Measurements from ENCODE around the gene SCT.

The SCT gene

DNA sequence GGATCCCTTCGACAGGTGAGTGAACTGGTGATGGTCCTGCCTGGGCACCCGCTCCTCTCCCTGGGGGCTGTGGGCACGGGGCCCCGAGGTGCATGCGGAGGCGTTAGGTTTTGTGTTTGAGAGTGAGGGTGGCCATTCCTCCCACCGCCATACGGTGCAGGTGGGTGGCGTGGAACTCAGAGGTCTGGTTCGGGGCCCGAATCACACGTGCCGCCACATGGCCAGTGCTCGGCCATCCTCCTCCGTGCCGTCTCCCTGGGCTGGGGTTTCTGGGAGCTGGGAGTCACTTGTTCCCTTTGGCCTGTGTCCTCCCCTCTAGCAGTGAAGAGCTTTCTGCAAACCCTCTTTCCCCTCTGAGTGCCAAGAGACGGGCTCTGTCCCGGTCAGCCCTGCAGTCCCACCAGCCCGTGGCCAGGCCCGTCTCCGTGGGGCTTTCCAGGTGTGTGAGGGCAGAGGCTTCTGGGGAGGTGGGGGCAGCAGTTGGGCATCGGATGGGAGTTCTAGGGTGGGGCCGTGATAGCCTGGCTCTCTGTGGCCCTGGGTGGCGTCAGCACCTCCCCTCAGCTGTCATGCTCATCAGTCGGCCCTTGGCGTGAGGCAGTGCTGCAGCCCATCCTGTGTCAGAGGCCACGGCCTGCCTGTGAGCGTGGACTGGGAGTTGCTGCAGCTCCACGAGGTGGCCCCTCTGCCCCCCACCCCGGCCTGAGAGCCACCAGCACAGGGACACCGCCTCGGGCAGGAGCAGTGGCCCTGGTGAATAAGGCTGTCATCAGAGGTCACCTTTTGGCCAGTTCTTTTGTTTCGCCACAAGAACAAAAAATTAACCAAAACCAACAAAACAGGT lies 21.5 kb downstream of the SCT start:
- ATAC-seq = no peak
- TF ChIP-seq ZFP30 (CRISPR knock-in tag; IDR thresholded peaks at IDR 0.05) (no peak), TCF4 (CRISPR knock-in tag; IDR thresholded peaks at IDR 0.05; ENCODE audit: borderline replicate concordance) (no peak), ZC3H10 (CRISPR knock-in tag; IDR thresholded peaks at IDR 0.05) (no peak), ZNF8 (CRISPR knock-in tag; IDR thresholded peaks at IDR 0.05) (no peak), RARB (CRISPR knock-in tag; IDR thresholded peaks at IDR 0.05) (no peak), ESRRG (CRISPR knock-in tag; IDR thresholded peaks at IDR 0.05) (no peak), ZNF70 (CRISPR knock-in tag; IDR thresholded peaks at IDR 0.05) (no peak), OSR1 (CRISPR knock-in tag; IDR thresholded peaks at IDR 0.05) (no peak), TOX (CRISPR knock-in tag; IDR thresholded peaks at IDR 0.05; ENCODE audit: borderline replicate concordance) (no peak), SNAI2 (CRISPR knock-in tag; IDR thresholded peaks at IDR 0.05) (no peak), ZNF565 (CRISPR knock-in tag; conservative IDR thresholded peaks at IDR 0.05; ENCODE audit: low read depth) (no peak), BACH2 (CRISPR knock-in tag; IDR thresholded peaks at IDR 0.05; ENCODE audit: borderline replicate concordance) (no peak), PPARA (CRISPR knock-in tag; IDR thresholded peaks at IDR 0.05; ENCODE audit: borderline replicate concordance) (no peak), ISL1 (CRISPR knock-in tag; IDR thresholded peaks at IDR 0.05) (no peak), CSDC2 (CRISPR knock-in tag; IDR thresholded peaks at IDR 0.05) (no peak)
- TF ChIP-seq, protein P1, sequence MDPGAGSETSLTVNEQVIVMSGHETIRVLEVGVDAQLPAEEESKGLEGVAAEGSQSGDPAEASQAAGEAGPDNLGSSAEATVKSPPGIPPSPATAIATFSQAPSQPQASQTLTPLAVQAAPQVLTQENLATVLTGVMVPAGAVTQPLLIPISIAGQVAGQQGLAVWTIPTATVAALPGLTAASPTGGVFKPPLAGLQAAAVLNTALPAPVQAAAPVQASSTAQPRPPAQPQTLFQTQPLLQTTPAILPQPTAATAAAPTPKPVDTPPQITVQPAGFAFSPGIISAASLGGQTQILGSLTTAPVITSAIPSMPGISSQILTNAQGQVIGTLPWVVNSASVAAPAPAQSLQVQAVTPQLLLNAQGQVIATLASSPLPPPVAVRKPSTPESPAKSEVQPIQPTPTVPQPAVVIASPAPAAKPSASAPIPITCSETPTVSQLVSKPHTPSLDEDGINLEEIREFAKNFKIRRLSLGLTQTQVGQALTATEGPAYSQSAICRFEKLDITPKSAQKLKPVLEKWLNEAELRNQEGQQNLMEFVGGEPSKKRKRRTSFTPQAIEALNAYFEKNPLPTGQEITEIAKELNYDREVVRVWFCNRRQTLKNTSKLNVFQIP (CRISPR knock-in tag; IDR thresholded peaks at IDR 0.05; ENCODE audit: borderline replicate concordance, low read depth) = no peak
- TF ChIP-seq, protein P2, sequence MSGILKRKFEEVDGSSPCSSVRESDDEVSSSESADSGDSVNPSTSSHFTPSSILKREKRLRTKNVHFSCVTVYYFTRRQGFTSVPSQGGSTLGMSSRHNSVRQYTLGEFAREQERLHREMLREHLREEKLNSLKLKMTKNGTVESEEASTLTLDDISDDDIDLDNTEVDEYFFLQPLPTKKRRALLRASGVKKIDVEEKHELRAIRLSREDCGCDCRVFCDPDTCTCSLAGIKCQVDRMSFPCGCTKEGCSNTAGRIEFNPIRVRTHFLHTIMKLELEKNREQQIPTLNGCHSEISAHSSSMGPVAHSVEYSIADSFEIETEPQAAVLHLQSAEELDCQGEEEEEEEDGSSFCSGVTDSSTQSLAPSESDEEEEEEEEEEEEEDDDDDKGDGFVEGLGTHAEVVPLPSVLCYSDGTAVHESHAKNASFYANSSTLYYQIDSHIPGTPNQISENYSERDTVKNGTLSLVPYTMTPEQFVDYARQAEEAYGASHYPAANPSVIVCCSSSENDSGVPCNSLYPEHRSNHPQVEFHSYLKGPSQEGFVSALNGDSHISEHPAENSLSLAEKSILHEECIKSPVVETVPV (CRISPR knock-in tag; IDR thresholded peaks at IDR 0.05) = no peak
- TF ChIP-seq, protein P3, sequence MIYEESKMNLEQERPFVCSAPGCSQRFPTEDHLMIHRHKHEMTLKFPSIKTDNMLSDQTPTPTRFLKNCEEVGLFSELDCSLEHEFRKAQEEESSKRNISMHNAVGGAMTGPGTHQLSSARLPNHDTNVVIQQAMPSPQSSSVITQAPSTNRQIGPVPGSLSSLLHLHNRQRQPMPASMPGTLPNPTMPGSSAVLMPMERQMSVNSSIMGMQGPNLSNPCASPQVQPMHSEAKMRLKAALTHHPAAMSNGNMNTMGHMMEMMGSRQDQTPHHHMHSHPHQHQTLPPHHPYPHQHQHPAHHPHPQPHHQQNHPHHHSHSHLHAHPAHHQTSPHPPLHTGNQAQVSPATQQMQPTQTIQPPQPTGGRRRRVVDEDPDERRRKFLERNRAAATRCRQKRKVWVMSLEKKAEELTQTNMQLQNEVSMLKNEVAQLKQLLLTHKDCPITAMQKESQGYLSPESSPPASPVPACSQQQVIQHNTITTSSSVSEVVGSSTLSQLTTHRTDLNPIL (CRISPR knock-in tag; IDR thresholded peaks at IDR 0.05; ENCODE audit: low read depth) = no peak
- TF ChIP-seq, protein P4, sequence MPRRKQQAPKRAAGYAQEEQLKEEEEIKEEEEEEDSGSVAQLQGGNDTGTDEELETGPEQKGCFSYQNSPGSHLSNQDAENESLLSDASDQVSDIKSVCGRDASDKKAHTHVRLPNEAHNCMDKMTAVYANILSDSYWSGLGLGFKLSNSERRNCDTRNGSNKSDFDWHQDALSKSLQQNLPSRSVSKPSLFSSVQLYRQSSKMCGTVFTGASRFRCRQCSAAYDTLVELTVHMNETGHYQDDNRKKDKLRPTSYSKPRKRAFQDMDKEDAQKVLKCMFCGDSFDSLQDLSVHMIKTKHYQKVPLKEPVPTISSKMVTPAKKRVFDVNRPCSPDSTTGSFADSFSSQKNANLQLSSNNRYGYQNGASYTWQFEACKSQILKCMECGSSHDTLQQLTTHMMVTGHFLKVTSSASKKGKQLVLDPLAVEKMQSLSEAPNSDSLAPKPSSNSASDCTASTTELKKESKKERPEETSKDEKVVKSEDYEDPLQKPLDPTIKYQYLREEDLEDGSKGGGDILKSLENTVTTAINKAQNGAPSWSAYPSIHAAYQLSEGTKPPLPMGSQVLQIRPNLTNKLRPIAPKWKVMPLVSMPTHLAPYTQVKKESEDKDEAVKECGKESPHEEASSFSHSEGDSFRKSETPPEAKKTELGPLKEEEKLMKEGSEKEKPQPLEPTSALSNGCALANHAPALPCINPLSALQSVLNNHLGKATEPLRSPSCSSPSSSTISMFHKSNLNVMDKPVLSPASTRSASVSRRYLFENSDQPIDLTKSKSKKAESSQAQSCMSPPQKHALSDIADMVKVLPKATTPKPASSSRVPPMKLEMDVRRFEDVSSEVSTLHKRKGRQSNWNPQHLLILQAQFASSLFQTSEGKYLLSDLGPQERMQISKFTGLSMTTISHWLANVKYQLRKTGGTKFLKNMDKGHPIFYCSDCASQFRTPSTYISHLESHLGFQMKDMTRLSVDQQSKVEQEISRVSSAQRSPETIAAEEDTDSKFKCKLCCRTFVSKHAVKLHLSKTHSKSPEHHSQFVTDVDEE (CRISPR knock-in tag; IDR thresholded peaks at IDR 0.05) = no peak

DNA sequence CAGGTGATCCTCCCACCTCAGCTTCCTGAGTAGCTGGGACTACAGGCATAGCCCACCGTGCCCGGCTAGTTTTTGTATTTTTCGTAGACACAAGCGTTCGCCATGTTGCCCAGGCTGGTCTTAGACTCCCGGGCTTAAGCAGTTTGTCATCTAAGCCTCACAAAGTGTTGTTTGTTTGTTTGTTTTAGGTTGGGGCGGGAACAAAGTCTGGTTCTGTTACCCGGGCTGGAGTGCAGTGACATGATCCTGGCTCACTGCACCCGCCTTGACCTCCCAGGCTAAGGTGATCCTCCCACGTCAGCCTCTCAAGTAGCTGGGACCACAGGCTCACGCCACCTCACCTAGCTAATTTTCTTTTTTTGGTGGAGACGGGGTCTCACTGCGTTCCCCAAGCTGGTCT lies 23.8 kb downstream of the SCT start:
- ATAC-seq = no peak
- TF ChIP-seq ZNF565 (CRISPR knock-in tag; conservative IDR thresholded peaks at IDR 0.05; ENCODE audit: low read depth) (no peak), RARB (CRISPR knock-in tag; IDR thresholded peaks at IDR 0.05) (no peak), TOX (CRISPR knock-in tag; IDR thresholded peaks at IDR 0.05; ENCODE audit: borderline replicate concordance) (no peak)
- TF ChIP-seq, protein P3 (CRISPR knock-in tag; IDR thresholded peaks at IDR 0.05; ENCODE audit: low read depth) = no peak

DNA sequence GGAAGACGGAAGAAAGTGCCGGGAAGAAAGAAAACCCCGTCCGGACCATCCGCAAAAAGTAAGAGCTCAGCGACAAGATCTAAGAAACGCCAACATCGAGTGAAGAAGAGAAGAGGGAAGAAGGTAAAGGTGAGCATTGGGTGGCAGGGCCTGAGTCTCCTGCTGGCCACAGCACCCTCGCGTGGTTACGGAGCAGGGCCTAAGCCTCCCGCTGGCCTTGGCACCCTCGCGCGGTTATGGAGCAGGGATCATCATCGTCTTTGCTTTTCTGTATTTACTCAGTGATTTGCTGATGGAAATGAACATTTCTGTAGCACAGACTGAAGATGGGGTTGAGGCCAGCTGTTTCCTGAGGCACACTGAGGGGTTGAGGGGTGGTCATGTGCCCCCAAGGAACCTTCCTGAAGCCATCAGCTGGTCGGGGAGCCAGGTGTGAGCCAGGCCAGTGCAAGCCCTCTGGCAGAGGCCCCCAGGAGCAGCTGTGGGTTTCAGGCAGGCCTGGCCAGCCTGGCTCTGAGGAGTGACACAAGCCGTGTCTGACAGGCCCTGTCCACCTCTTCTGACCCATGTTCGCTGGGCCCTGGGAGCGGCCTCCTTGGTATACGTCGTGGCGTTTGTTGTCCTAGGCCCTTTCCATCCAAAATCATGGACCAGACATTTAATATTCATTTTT lies 25.3 kb downstream of the SCT start:
- TF ChIP-seq, protein P1 (CRISPR knock-in tag; IDR thresholded peaks at IDR 0.05; ENCODE audit: borderline replicate concordance, low read depth) = no peak
- no peak for TF ChIP-seq CSDC2 (CRISPR knock-in tag; IDR thresholded peaks at IDR 0.05)
- TF ChIP-seq ZNF8 (CRISPR knock-in tag; IDR thresholded peaks at IDR 0.05) = no peak
- ATAC-seq = no peak

Data from SK-N-SH treated with all-trans-retinoic acid at 6 μM for 48 hours (cell line).